EL (cell line): ENCODE measurements around the gene ANKRD42.

Source experiments
- DNase-seq: peaks from one replicate; pipeline ENCODE4 v3.0.0-alpha.2; 2016

Gene ANKRD42

DNA sequence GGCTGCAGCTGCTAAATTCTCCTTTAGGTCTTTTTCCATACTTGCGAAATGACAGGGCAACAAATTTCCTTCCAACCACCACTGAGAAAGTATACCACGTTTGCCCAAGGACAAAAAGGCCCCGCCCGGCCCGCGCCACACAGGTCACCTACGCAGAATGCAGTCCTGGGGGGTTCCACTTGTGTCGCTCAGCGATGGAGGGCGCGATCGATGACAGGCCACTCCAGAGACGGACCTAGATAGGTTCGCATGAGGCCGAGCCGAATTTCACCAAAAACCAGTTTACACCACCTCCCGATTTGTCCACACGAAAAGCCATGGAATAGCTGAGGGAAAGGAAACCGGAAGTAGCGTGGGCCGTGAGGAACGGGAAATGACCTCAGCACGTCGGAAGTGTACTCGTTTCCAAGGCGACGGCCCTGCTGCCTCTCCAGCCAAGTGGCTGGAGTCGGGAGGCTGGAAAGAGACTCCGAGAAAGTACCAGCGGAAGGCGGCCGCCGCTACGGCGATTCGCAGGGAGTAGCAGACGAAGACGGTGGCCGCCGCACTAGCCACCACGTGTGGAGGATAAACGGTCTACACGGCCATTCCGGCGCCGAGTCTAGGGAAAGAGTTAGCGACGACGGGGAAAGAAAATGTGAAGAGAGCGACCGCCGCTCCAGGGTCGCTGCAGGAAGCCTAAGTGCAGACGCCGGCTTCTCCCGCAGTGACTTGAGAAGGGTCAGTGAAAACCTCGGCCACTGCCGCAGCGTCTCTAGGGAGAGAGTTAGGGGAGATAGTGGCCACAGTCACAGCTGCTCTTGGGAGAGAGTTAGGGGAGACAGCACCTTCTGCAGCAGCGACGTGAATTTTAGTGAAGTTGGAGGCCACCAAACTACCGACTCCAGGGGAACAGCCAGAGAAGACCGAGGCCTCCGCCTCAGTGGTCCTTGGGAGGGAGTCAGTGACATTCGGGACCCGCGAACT, at the start of gene ANKRD42:
ANKRD42 (plus strand) TSS at position 398 of the 966 bp plus-strand sequence. CDS start 959 bp downstream, outside the sequence.
- DNase-seq = peak; percentile 96

DNA sequence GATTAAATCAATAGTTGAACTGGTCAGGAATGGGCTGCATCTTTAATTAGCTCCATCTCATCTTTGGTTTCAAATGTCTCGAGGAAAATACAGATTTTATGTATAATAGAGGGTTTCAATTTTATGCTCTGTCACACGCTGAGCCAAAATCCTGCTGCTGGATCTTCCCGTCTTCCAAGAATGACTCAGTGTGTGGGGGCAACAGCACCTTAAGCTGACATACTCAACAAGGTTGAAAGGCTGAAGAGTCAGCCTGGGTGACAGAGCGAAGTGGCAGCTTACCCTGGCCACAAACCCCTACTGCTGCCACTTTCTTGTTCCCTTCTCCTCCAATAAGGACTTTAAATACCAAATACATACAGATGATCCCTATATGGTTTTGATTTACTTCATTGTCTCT, 45.6 kb upstream of the ANKRD42 start:
- no peak for DNase-seq

DNA sequence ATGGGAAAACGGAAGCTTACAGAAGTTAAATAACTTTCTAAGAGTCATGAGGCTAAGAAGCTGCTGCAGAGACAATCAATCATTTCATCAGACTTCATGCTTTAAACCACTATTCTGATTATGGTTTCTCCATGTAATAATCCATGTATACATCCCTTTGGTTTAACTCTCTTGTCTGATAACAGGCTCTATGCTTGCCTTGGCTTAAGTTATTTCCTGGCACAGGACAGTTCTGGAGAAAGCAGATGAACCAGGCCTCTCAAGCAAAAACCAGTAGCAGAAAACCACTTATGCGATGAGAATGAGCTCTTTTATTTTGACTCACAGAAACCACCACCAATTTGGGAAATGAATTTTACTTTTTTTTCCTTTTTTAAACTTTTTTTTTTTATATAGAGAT, 43.1 kb upstream of the ANKRD42 start:
- no peak for DNase-seq

DNA sequence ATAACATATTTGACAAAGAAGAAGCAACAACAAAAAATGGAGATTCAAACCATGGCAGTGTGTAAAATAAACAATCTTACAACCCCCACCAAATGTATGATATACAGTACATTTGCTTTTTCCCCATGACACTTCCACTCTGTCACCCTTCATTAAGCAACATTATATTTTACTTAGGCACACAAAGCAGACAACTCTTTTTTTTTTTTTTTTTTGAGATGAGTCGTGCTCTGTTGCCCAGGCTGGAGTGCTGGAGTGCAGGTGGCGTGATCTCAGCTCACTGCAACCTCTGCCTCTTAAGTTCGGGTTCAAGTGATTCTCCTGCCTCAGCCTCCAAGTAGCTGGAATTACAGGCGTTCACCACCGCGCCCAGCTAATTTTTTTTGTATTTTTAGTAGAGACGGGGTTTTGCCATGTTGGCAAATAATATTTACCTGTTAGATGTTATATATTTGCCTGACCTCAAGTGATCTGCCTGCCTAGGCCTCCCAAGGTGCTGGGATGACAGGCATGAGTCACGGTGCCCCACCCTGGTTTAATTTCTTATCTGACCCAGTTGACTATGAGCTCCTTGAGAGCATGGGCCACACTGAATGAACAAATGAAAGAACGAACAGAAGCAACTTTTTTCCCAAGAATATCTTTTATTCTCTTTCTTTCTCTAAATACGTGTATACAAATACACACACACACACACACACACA, 42.1 kb upstream of the ANKRD42 start:
- DNase-seq = peak; percentile 29

DNA sequence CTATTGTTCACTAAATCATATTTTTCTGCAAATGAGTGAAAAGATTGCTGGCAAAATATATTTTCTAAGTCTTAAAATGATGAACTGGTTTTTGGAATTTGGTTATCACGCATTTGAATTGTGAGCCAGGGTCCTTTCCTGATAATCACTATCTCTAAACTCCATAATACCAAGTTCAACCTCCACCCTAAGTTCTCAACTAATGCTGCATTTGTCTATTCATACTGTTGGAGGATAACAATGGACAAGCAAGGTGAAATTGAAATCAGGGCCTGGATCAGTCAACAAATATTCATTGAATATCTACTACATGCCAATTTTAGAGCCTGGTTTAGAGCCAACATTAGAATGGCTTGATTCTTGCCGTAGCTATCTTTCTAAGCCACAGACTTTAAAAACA, 41.2 kb upstream of the ANKRD42 start:
- DNase-seq = no peak

DNA sequence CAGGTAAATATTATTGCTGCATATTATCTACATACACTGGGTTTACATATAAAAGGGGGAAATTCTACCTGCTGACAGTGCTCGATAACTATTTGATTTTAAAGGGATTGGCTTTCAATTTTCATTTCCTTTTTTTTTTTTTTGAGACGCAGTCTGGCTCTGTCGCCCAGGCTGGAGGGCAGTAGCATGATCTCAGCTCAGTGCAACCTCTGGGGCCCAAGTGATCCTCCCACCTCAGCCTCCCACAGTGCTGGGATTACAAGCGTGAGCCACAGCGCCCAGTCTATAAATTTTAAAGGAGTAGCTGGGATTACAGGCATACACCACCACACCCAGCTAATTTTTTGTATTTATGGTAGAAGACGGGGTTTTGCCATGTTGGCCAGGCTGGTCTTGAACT, 39.7 kb upstream of the ANKRD42 start:
- DNase-seq = no peak

DNA sequence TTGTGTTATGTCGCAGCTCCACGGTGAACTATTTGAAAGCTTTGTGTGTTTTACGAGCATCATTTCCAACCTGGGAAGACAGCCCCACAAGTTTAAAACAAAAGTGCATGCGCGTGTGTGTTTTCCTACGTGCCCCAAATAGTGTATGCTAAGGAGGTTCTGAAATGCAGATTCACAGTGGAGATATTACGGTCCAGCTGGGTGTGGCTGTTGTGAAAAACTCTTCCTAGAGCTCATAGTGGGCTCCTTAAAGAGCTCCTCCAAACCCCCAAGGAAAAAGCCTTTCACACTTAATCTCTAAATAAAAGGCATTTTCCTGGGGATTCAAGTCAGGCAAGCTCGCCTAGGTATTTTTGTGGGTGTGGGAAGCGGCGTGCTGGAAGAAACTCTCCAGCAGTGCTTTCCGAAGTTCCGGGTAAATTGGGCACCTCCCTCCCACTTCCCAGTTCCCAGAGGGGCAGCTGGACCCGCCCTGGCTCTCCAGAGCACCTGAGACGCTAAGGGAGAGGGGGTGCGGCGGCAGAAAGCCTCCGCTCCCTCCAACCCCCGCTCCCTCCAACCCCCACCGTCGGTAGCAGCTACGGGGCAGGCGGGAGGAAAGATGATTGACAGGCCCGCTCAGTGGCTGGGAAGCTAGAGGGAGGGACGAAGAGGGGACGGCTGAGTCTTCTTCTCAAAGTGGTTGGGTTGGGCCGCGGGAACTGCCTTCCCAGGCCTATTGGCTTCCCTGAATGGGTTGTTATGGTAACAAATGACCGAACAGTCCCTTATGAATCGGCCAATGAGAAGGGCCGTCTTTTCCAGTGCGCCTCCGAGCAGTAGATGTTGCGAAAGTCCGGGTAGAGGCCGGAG, 37.1 kb upstream of the ANKRD42 start:
- DNase-seq = peak; percentile 100

DNA sequence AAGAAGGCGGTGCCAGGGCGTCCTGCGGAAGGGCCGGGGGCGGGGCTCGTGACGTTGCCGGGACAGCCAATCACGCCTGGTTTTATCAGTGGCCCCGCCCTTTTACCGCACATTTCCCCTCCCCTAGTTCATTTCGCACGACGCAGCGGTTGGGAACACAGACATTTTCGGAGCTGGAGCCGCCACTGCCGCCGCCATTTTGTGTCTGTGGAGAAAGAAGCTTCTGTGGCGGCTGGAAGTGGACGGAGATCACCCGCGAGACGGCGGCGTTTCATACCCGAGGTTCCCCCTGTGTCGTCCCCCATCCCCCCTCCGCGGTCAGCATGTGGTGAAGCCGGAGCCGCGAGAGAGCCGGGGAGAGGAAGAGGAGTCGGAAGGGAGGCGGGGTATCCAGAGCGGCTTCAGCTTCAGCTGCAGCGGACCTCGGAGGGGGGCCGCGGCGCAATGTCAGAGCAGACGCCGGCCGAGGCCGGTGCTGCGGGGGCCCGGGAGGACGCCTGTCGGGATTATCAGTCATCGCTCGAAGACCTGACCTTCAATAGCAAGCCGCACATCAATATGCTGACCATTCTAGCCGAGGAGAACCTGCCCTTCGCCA, 36.4 kb upstream of the ANKRD42 start, which contains the start of gene PCF11:
PCF11 (plus strand) TSS at position 136 of the 598 bp plus-strand sequence; CDS start at position 445, 309 bp downstream.
- no peak for DNase-seq

DNA sequence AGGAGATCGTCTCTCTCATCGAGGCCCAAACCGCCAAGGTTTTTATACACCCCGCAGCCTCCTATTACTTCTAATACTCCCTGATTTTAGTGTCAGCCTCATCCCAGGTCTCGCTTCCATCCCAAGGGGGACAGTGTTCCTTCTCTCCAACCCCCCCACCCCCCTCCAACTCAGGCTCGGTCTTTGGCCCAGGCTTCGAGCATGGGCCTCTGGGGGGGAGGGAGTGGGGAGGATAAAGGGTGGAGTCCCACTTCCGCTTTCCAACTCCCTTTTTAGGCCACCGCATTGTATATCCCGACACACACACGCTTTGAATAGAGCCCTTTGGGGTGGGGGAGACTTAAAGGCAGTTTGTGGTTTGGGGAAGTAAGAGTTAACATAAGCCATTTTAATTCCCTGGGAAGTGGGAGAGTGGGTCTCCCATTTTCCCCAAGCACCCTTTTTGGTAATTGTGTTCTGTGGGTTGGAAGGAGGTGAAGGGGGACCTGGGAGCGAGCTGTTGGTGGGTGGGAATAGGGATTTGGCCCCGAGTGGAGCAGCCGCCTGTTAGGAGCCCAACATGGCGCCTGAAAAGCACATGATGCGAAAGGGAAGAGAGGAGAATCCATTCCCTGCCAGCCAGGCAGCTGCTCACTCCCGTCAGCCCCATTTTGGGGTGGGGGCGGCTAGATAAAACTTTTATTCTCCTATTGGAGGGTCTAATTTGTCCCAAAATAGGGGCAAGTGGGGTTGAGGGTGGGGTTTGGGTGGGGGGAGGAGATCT, 35.7 kb upstream of the ANKRD42 start:
- DNase-seq = peak; percentile 51

DNA sequence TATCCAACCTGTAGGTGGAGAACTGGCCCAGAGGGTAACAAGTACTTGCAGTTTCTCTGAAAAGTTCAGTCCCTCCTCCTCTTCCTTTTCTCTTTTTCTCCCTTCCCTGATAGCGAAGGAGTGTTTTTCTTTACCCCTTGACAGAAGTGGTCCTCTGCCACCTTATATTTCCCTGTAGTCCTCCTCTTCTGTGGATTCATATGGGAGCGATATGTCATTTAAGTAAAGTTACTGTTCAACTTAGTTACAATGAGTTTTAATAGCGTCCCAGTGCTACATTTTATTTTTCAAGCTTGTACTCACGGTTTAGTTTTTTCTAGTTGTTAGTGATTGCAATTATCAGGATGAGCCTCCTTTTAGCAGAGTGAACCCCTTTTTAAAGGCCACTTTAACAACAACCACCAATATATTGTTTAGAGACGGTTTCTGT, 35.1 kb upstream of the ANKRD42 start:
- DNase-seq = no peak

DNA sequence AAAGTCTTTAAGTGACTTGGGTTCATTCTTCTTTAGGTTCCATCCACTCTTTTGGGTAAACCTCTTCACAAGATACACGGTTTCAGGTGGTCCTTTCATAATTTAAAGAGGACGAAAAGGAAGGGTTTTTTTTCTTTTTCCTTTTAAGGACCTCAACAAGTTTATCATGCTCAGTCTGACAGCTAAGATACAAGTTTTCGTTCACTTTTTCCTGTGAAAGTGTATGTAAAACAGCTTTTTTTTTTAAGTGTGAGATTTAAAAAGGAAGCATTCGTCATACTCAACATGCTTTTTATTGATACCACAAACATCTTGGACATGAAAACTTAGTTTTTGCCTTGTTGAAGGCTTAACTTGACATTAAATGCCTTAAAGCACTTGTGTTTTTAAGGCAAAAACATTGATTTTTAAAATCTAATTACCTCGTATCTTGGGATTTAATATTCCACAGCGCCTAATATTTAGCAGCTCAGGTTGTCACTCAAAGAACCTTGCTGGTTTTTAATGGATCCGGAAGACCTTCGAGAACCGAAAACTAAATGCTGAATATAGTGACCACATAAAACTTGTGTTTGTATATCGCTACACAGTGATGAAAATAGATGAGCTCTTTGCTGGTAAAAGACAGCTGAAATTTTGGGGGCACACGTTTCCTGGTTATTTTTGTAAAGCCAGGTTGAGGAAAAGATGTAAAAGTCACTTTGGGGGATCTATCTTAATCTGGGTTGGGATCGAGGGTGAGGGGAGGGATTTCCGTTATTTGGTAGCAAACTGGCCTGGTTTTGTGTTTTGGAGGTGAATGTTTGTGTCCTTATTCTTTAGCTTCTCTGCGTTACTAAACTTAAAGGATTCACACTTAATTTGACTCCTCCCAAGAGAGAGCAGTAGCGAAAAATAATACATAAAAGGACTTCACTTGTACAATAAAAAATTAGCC, 34.3 kb upstream of the ANKRD42 start:
- DNase-seq = no peak

DNA sequence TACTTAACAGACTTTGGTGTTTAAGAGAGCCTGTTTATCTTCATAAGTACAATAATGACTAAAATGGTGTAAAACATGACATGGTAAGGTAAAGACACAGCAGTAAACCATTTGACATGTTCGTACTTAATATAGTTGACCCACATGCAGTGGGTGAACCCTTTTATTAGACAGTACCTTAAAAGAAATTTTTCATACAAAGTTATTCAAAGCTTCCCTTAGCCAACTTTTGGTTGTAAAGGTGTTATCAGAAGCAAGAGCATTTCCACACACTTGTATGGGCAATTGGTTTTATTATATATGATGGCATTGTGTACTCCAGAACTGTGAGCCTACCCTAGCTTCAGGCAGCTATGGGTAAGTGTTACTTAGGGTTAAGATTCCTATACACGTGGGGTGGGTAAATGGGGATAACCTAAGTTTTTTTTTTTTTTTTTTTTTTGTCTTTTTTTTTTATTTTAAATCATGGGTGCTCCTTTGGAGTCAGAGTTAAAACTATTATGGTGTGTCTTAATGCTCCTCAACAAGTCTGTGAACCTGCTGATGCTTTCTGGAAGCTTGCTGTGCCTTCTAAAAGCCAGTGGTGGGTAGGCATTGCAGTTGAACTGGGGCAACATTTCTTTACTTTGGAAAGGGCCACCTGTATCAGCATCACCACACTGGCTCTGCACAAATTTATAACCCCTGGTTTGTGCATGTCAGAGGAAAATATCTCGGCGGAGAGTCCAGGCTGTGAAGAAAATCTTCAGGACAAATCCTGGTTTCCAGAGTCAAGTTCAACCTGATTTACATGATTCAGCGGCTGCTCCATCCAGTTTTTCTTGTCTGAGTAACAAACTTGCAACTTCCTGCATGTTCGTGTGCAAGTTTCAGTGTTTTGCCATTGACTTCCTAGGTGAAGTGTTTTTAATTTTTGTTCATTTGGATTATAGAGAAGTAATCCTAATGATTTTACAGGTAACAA, 33.3 kb upstream of the ANKRD42 start:
- DNase-seq = peak; percentile 59

DNA sequence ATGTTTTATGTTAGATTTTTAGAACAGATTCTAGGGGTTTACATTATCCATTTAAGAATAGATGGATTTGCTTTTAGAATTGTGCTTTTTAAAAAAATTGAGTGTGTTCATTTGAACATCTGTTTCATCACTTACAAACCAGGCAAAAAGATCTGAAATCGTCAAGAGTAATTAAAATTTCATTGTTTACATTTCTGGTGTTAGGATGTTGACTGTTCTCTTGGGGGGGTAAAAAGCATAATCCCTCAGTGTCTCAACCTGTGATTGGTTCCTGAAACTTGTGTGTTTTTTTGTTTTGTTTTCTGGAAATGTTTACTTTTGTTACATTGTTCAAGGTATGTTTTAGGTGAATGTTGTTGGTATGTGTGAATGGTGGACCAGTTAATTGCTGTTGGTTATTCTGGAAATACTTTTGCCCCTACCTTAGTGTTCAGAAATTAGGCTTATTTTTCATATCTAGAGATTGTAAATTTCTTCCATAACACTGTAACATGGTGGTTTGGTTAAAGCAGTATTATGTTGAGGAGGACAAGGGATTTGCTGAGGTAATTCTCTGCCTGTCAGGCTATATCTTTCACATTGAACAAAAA, 31.8 kb upstream of the ANKRD42 start:
- no peak for DNase-seq

DNA sequence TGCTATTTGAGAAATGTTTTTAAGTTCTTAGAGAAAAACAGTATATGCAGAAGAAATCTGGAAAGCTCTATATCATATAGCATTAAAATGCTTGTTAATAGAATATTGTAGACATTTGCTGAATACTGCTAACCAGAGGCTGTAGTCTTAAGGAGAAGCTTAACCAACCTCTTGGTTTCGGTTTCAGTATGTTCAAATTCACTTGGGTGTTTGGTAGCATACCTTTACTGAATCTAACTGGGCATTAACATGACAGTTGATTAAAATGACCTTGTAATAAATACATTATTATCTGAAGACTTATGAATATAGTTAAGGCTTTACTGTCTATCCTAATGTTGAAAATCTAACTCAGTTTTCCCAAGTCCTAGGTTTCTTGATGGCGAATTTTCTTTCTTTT, 31.1 kb upstream of the ANKRD42 start:
- no peak for DNase-seq

DNA sequence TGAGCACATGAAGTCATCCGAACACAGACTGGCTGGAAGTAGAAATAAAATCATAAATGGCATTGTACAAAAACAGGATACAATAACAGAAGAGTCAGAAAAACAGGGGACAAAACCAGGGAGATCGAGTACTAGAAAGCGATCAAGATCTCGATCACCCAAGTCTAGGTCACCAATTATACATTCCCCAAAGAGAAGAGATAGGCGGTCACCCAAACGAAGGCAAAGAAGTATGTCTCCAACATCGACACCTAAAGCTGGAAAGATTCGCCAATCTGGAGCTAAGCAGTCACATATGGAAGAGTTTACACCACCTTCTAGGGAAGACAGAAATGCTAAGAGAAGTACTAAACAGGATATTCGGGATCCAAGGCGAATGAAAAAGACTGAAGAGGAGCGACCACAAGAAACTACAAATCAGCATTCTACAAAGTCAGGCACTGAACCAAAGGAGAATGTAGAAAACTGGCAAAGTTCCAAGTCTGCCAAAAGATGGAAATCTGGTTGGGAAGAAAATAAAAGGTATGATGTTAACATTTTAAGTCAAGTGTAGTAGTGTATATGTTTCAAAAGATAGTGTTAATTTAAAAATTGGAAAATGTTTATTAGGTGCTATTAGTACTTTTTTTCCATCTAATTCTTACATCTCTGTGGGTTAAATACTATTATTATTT, 27.2 kb upstream of the ANKRD42 start:
- DNase-seq = no peak

DNA sequence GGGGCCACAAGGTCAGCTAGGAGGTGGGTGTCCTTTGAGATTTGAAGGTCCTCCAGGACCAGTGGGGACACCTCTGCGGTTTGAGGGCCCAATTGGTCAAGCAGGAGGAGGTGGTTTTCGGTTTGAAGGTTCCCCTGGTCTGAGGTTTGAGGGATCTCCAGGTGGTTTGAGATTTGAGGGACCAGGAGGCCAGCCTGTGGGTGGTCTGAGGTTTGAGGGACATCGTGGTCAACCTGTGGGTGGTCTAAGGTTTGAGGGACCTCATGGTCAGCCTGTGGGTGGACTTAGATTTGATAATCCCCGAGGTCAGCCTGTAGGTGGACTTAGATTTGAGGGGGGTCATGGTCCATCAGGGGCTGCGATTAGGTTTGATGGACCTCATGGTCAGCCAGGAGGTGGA, 24.8 kb upstream of the ANKRD42 start:
- DNase-seq = no peak

DNA sequence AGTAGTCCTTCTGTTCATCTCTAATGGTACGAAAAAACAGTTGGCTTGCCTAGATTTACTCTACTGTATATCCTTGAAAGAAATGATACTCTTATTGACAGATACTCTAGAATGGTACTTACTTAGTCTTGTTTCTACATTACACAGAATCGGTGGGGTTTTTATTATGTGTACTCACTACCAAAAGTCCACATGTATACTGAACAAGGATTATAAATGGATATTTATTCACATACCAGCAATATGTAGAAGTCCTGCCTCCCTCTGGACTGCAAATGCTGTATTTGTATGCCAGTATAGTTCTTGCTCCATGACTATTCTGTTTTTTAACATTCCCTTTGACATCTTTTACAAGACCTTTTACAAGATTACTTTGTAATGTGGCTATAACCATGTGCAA, 22.6 kb upstream of the ANKRD42 start:
- no peak for DNase-seq

DNA sequence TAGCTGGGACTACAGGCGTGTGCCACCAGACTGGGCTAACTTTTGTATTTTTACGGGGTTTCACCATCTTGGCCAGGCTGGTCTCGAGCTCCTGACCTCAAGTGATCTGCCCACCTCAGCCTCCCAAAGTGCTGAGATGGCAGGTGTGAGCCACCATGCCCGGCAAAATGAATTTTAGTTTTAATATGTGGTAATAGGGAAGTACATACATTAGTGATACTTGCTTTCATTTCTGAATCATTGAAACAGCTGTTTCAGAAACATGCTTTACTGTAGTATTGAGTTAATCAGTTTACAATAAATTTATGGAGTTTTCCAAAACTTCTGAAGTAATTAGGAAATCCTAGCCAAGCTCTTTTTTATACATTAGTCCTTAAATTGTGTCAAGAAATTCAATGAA, 21.0 kb upstream of the ANKRD42 start:
- no peak for DNase-seq
